ENCODE measurements around the gene CEPT1.

The CEPT1 gene

GRCh38 chr1:111227851-111228747, 88.1 kb downstream of the CEPT1 start:
- no peak for DNase-seq (ENCODE audit: low read depth)

DNA sequence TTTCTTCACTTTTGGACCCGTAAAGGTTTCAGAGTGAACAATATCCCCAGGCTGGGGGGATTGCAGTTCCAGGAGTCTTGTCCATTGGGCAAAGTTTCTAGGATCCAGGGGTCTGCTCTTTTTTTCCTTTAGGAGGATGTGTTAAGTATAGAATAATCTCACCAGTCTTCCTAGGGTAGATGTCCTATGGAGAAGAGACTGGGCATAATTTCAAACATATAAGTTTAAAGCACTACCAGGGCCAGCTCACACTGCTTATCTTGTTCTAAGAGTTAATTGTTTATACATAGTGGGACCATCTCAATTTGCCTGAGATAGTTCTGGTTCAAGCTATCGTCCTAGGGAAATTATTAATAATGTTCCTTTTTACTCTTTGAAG, 88.7 kb downstream of the CEPT1 start:
- no peak for DNase-seq (ENCODE audit: low read depth)

DNA sequence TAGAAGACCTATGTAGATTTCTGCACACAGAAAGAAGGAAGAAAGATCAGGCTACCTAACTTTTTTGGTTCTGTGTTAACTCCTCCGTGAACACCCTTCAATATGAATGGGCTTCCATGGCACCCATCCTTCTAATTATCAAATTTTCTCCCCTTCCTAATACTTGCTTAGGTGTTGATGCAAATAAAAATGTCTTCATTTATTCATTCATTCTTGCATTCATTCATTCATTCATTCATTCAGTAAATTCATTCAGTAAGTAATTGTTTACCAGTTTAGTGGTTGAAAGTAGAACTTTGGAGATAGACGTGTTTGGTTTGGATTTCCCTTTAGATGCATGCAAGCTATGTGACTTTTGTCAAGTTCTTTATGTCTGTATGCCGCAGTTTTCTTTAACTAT, 92.1 kb downstream of the CEPT1 start:
- DNase-seq (ENCODE audit: low read depth): no peak

- DNase-seq (ENCODE audit: low read depth): no peak
Measured at GRCh38 chr1:111234258-111234657, 94.2 kb downstream of the CEPT1 start.
